ENCODE data around the gene CASR.

DNA sequence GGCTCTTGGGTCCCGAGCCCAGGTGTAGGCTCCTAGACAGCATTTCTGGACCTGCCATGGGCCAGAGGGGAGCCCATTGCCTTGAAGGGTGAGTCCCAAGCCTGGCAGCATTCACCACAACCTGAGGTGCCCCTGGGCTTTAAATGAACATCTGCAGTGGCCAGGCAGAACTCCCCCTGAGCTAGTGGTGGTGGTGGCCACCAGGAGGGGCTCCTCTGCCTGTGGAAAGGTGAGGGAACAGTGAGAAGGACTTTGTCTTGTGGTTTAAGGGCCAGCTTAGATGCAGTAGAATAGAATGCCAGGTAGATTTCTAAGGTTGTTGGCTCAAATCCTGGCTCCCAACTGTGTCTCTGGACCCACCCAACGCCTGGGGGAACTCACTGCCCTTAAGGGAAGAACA lies 55.6 kb downstream of the CASR start:
- no peak for TF ChIP-seq TAF1 (IDR thresholded peaks at IDR 0.05; ENCODE audit: low read depth)
- no peak for TF ChIP-seq RAD21 (IDR thresholded peaks at IDR 0.05; ENCODE audit: low read depth)
